HG03025 (cell line): ENCODE data around the gene CDC42EP3.

Experiments
- ATAC-seq: cut with Tn5 transposase; IDR thresholded peaks from one replicate; pipeline ENCODE4 v1.9.1; 2021; ENCODE audit warnings: mild to moderate bottlenecking, moderate library complexity; ENCODE audit not compliant: unreplicated experiment, low FRiP score

The CDC42EP3 gene

GRCh38 chr2:37621199-37621598, 50.2 kb downstream of the CDC42EP3 start:
- no peak for ATAC-seq

- ATAC-seq = no peak
Measured at GRCh38 chr2:37619959-37620300, 51.5 kb downstream of the CDC42EP3 start.

DNA sequence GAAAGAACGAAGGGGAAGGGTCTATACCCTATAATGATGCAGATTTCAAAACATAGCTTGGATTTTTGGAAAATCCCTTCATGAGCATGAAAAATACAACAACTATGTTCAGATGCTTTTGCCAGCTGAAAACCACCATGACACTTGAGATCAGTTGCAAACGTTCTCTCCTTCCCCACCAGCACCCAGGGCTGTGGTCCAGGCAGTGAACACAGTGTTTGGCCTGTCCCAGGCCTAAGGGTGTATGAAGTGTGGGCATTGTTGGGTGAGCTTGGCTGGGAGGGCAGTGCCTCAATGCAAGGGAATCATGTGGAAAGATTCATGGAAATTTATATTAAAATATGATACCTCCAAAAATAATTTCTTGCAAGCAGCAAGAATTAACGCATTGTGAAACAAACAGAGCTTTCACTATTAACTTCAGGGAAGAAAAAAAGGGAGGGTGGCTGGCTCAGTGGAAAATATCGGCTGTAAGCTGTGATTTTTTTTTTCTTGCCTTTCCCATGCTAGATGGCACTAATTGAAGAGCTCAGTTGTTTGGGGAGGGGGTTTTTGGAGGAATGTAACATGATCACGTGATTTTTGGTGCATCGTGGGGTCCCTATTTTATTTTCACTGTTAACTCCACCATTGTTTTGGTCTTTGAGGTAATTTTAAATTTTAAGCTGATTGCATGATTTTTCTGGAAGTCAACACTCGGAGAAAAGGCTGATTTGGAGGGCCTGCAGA, 52.0 kb downstream of the CDC42EP3 start:
- ATAC-seq = no peak

GRCh38 chr2:37618326-37618725, 53.1 kb downstream of the CDC42EP3 start:
- ATAC-seq = no peak

- ATAC-seq = no peak
Measured at GRCh38 chr2:37617119-37617892, 54.1 kb downstream of the CDC42EP3 start.

GRCh38 chr2:37616677-37617005, 54.8 kb downstream of the CDC42EP3 start:
- no peak for ATAC-seq

DNA sequence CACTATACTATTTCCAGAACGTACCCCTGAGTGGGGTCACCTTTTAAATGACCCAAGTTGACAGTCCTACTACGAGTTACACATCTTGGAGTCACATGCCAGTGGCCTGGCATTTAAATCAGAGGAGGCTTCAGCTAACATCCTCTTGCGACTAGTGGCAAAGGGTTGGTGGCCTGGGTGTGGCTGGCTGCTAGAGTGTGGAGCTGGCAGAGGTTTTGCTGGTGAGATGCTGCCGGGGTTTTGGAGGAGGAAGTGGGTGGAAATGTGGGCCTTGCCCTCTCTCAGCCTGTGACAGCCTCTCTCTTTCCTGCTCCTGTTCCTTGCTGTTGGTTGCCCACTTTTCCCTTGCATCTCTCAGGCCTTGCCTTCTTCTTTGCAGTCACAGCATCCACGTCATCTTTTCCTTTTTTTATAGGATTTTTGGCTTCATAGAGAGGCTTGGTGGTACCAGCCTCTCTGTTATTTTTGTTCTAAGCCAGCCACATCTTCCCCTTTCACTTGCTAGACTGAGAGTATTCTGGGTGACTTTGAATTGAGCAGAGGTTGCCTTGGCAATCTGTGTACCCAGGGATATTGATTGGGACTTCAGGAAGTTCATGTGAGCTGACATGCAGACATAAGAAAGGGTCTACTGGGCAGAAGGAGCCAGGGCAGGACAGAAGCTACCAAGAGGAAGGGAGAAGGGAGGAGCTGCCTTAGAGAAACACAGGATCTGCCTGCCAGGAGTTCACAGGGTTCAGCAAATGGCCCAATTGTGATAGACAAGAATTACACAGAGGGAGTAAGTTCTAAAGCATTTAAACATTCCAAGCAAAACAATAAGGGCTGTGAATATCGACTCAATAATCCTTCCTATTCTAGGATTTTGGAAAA, 55.4 kb downstream of the CDC42EP3 start:
- ATAC-seq = no peak

GRCh38 chr2:37614061-37614738, 57.2 kb downstream of the CDC42EP3 start:
- ATAC-seq = no peak

GRCh38 chr2:37612382-37612781, 59.1 kb downstream of the CDC42EP3 start:
- ATAC-seq = no peak

GRCh38 chr2:37610638-37611289, 60.7 kb downstream of the CDC42EP3 start:
- no peak for ATAC-seq

DNA sequence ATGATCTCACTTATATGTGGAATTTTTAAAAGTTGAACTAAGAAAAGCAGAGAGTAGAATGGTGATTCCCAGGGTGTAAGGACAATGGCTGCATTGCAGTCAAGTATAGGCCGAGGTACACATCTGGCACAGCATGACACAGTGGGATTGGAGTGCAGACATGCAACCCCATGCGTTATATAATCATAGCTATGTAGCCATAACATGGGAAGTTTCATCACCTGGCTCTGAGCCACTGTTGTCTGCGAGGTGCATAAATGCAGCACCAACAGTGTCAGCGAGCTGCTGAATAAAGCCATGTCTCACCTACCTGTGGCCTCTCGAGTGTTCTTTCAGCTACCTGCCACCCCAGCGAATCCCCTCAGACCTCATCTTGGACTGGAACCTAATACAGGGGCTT, 61.7 kb downstream of the CDC42EP3 start:
- no peak for ATAC-seq

- no peak for ATAC-seq
Measured at GRCh38 chr2:37604716-37605115, 66.7 kb downstream of the CDC42EP3 start.

DNA sequence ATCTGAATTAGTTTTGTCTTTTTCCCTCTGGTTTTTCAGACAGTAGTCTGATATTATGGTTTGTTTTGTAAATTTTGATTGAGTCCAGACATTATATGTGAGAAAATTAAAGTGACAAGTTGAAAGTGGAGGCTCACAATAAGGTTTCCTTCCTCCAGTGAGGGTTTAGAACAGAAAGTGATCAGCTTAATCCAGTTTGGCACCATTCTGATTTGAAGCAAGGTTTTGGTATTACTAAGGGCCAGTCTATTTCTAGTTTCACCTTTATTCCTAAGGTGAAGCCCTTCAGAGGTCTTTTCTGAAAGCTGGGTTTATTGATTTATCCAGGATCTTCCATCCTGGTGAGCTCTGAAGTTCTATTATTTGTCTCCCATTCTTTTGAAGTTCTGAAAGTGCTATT, 68.7 kb downstream of the CDC42EP3 start:
- no peak for ATAC-seq

- no peak for ATAC-seq
Measured at GRCh38 chr2:37602040-37602439, 69.4 kb downstream of the CDC42EP3 start.

GRCh38 chr2:37601569-37601968, 69.9 kb downstream of the CDC42EP3 start:
- no peak for ATAC-seq

DNA sequence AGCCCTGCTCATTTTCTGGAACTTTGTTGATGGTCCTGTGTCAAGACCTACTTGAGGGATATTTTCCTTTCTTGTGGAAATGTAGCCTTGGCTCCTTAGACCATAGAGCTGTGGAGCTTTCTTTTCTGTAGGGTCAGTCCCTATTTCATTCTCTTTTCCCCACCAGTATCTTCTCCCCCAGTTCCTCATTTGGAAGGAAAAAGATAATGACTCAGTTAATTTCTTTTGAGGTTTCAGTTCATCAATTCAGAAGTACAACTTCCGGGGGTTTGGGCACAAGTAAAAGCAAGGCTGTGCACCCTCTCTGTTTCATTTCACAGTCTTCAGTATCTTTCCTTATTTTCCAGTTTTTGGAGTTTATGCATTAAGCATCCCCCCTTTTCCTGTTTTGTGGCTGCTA, 70.7 kb downstream of the CDC42EP3 start:
- no peak for ATAC-seq

GRCh38 chr2:37599688-37600525, 71.5 kb downstream of the CDC42EP3 start:
- ATAC-seq = no peak

- ATAC-seq = no peak
Measured at GRCh38 chr2:37593694-37594093, 77.7 kb downstream of the CDC42EP3 start.

- no peak for ATAC-seq
Measured at GRCh38 chr2:37593024-37593423, 78.4 kb downstream of the CDC42EP3 start.
